Endothelial cell of umbilical vein (primary cell): ENCODE measurements around the gene UNC5B. TPM values are rescaled to one million over a fixed set of nuclear protein-coding genes. Genes with fewer than 3 reads are reported as not detected.

ENCODE experiments used
- BruUV-seq: library from RNA; stranded (reverse); fragments of 400-500 nt; replicated peaks from 2 replicates; lab custom pipeline; 2021; lab: Mats Ljungman, UMichigan
- CTCF ChIA-PET: fragments of 300-600, 350-600 bp; sonication (Branson Sonifier 250); formaldehyde crosslinking; loops from one replicate; lab custom pipeline; 2021; ENCODE audit warnings: antibody characterized with exemption, inconsistent platforms; lab: Charles Lee
- POLR2A ChIA-PET: fragments of 300-600, 350-600 bp; sonication (Branson Sonifier 250); formaldehyde crosslinking; loops from one replicate; lab custom pipeline; 2021; ENCODE audit warnings: antibody characterized with exemption, inconsistent platforms; lab: Charles Lee
- DNase-seq: peaks from one replicate; pipeline ENCODE4 v3.0.0-alpha.2; 2011; ENCODE audit warnings: low read depth, low spot score
- FAIRE-seq: peaks from 2 replicates; lab custom pipeline; 2011; peaks lifted over from hg19 to GRCh38; lab: Jason Lieb, UNC
- H2AFZ ChIP-seq: 2 replicates; pipeline ENCODE4 v1.6.0; 2012; ENCODE audit warnings: low read depth, low read length, control low read depth, inconsistent platforms
- H3K27ac ChIP-seq: 2 replicates; pipeline ENCODE4 v1.5.1; 2011; ENCODE audit warnings: low read depth, mild to moderate bottlenecking, control low read depth, low read length, moderate library complexity; ENCODE audit not compliant: insufficient read depth
- H3K27me3 ChIP-seq, 2 experiments: 2 replicates each; pipeline versions ENCODE4 v1.6.0 to v1.6.1; 2011; ENCODE audit warnings: low read length in 2 of 2, mixed read lengths in 1 of 2; ENCODE audit not compliant: control insufficient read depth in 2 of 2, insufficient read depth in 2 of 2
- H3K36me3 ChIP-seq, 2 experiments: 2 replicates in 1 of 2; 3 replicates in 1 of 2; pipeline ENCODE4 v1.5.1; 2011; ENCODE audit warnings: low read length in 2 of 2, mild to moderate bottlenecking in 1 of 2, moderate library complexity in 1 of 2; ENCODE audit not compliant: control insufficient read depth in 2 of 2, insufficient read depth in 2 of 2; ENCODE audit errors: extremely low read depth in 1 of 2
- H3K4me1 ChIP-seq: 3 replicates; pipeline ENCODE4 v1.5.1; 2011; ENCODE audit warnings: mild to moderate bottlenecking, low read length; ENCODE audit not compliant: control insufficient read depth, insufficient read depth; ENCODE audit errors: extremely low read depth
- H3K4me2 ChIP-seq: 2 replicates; pipeline ENCODE4 v1.6.1; 2011; ENCODE audit warnings: low read length, control low read depth, mixed read lengths; ENCODE audit not compliant: insufficient read depth
- H3K4me3 ChIP-seq, 3 experiments: fragments of 200-600 bp in 1 of 3; sonication (generic), shearing (Covaris generic) in 1 of 3; replicated peaks in 1 of 3; 2 replicates each; pipeline ENCODE4 v1.5.1; 2011 to 2016; ENCODE audit warnings: control low read depth in 3 of 3, low read length in 3 of 3, mild to moderate bottlenecking in 2 of 3, inconsistent platforms in 1 of 3, low read depth in 1 of 3, moderate library complexity in 1 of 3; ENCODE audit not compliant: insufficient read depth in 1 of 3
- H3K79me2 ChIP-seq: 2 replicates; pipeline ENCODE4 v1.6.0; 2012; ENCODE audit warnings: low read length, inconsistent platforms; ENCODE audit not compliant: control insufficient read depth, insufficient read depth
- H3K9ac ChIP-seq: replicated peaks from 2 replicates; pipeline ENCODE3; 2011; ENCODE audit warnings: low read length, control low read depth; ENCODE audit not compliant: insufficient read depth; ENCODE audit errors: extremely low read depth
- H3K9me1 ChIP-seq: replicated peaks from 3 replicates; pipeline ENCODE4 v1.6.0; 2011; ENCODE audit warnings: mild to moderate bottlenecking, low read length; ENCODE audit not compliant: control insufficient read depth, insufficient read depth; ENCODE audit errors: extremely low read depth
- H3K9me3 ChIP-seq: replicated peaks from 2 replicates; pipeline ENCODE4 v1.5.1; 2012; ENCODE audit warnings: low read length, inconsistent platforms; ENCODE audit not compliant: control insufficient read depth, insufficient read depth
- H4K20me1 ChIP-seq: replicated peaks from 2 replicates; pipeline ENCODE3; 2011; ENCODE audit warnings: mild to moderate bottlenecking, low read length; ENCODE audit not compliant: control insufficient read depth, insufficient read depth; ENCODE audit errors: extremely low read depth
- EZH2 ChIP-seq: IDR thresholded peaks from 2 replicates; pipeline ENCODE4 v1.6.1; 2012; ENCODE audit warnings: borderline replicate concordance, low read depth, mild to moderate bottlenecking, moderate library complexity, low read length, inconsistent platforms; ENCODE audit not compliant: severe bottlenecking
- FOS ChIP-seq: IDR thresholded peaks from 2 replicates; pipeline ENCODE4 v1.6.1; 2011; ENCODE audit warnings: mild to moderate bottlenecking, low read length, moderate library complexity, borderline replicate concordance; ENCODE audit not compliant: insufficient read depth
- GATA2 ChIP-seq: IDR thresholded peaks from 2 replicates; pipeline ENCODE4 v1.7.0; 2011; ENCODE audit warnings: low read depth, mild to moderate bottlenecking, moderate library complexity, mixed read lengths, low read length; ENCODE audit not compliant: insufficient read length, insufficient read depth
- JUN ChIP-seq: IDR thresholded peaks from 2 replicates; pipeline ENCODE4 v1.6.1; 2011; ENCODE audit warnings: borderline replicate concordance, low read depth; ENCODE audit not compliant: insufficient read length, insufficient read depth
- MYC ChIP-seq: IDR thresholded peaks from one replicate; pipeline ENCODE4 v1.6.1; 2011; ENCODE audit warnings: mild to moderate bottlenecking, low read depth, low read length
- POLR2A ChIP-seq: IDR thresholded peaks from 2 replicates; pipeline ENCODE4 v1.6.1; 2012; ENCODE audit warnings: low read depth, mild to moderate bottlenecking, control low read depth, low read length
- POLR2AphosphoS5 ChIP-seq: IDR thresholded peaks from 2 replicates; pipeline ENCODE4 v1.6.1; 2012; ENCODE audit warnings: low read depth, mild to moderate bottlenecking, control low read depth, low read length, moderate library complexity; ENCODE audit not compliant: insufficient read depth
- dilution Hi-C: fragments of 300-500 bp; cut with MboI; formaldehyde crosslinking; loops from one replicate; pipeline ENCODE4 v1.15.0; 2019; ENCODE audit warnings: low sequenced_read_pairs; ENCODE audit not compliant: extremely low pct_ligation_motif_present
- intact Hi-C: fragments of 100-400 bp; cut with micrococcal nuclease; formaldehyde crosslinking; loops from one replicate; pipeline ENCODE4 v1.10.0; 2022
- polyA plus RNA-seq, 4 experiments: library from polyadenylated mRNA; depleted of rRNA in 3 of 4; stranded (reverse) in 3 of 4; unstranded in 1 of 4; fragments of >200 nt; gene quantifications; 2 replicates each; pipeline versions ENCODE4 v1.2.1 to v1.2.3, GENCODE V29; 2011 to 2012; ENCODE audit warnings: missing spikeins in 1 of 4
- total RNA-seq: library from RNA; stranded (reverse); gene quantifications from 2 replicates; pipeline ENCODE4 v1.2.3, GENCODE V29; 2021
- TF ChIP-seq, protein P1 (sequence below): IDR thresholded peaks from 2 replicates; pipeline ENCODE4 v1.6.1; 2011; ENCODE audit not compliant: insufficient read depth, insufficient read length
- TF ChIP-seq, protein P2 (sequence below), 2 donors: IDR thresholded peaks; 1 replicate in 1 of 2; 2 replicates in 1 of 2; pipeline ENCODE4 v1.5.1; 2011; ENCODE audit warnings: low read length in 2 of 2, mild to moderate bottlenecking in 2 of 2, moderate library complexity in 2 of 2, control low read depth in 1 of 2, inconsistent platforms in 1 of 2, low read depth in 1 of 2; ENCODE audit not compliant: insufficient read depth in 1 of 2; ENCODE audit errors: extremely low read depth in 1 of 2

UNC5B gene
- total and polyA plus RNA-seq, 2 donors (not counting 3 experiments of a cell fraction or from before 2014, with no cell fraction given), result 0.39 to 2.5 TPM

GRCh38 chr10:71260622-71261325, 48.4 kb downstream of the UNC5B start:
- Histone ChIP-seq H3K4me3 (no peak overlapping the region), H4K20me1 (no peaks in the 10 kb centered on the region), H3K36me3 (no peaks in the 10 kb centered on the region), H3K9me1 (no peaks in the 10 kb centered on the region), H3K79me2 (no peaks in the 10 kb centered on the region), H3K27ac (no peak overlapping the region), H3K9me3 (no peaks in the 10 kb centered on the region), H3K4me2 (no peak overlapping the region), H2AFZ (no peak overlapping the region), H3K4me1 (peaks cover 9% of the 10 kb centered on the region), H3K9ac (no peak overlapping the region), H3K27me3 (peaks cover 0 to 3% of the 10 kb centered on the region in 2 experiments)
- TF ChIP-seq, protein P1, sequence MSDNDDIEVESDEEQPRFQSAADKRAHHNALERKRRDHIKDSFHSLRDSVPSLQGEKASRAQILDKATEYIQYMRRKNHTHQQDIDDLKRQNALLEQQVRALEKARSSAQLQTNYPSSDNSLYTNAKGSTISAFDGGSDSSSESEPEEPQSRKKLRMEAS, result no peak
- TF ChIP-seq GATA2 (no peak), POLR2A (no peak), EZH2 (no peak), FOS (no peak), MYC (no peak), JUN (no peak), POLR2AphosphoS5 (no peak)
- TF ChIP-seq, protein P2, sequence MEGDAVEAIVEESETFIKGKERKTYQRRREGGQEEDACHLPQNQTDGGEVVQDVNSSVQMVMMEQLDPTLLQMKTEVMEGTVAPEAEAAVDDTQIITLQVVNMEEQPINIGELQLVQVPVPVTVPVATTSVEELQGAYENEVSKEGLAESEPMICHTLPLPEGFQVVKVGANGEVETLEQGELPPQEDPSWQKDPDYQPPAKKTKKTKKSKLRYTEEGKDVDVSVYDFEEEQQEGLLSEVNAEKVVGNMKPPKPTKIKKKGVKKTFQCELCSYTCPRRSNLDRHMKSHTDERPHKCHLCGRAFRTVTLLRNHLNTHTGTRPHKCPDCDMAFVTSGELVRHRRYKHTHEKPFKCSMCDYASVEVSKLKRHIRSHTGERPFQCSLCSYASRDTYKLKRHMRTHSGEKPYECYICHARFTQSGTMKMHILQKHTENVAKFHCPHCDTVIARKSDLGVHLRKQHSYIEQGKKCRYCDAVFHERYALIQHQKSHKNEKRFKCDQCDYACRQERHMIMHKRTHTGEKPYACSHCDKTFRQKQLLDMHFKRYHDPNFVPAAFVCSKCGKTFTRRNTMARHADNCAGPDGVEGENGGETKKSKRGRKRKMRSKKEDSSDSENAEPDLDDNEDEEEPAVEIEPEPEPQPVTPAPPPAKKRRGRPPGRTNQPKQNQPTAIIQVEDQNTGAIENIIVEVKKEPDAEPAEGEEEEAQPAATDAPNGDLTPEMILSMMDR (IDR thresholded peaks at IDR 0.05; ENCODE audit: extremely low read depth in 1 of 2, insufficient read depth in 1 of 2, low read depth in 1 of 2, low read length in 2 of 2), result no peak
- no peak for FAIRE-seq
- BruUV-seq, result no TSS peak
- no peak for DNase-seq
- POLR2A ChIA-PET, result interaction anchor here (1.0 kb wide), 1 partner anchor 8 kb away, joined by 7 read pairs; no protein-coding TSS in a partner anchor
- CTCF ChIA-PET, result interaction anchor here (1.0 to 5.7 kb wide), 5 partner anchors 9 to 55 kb away, joined by 3 to 69 read pairs (median 3); no protein-coding TSS in a partner anchor
- dilution Hi-C loops (no loop called here), intact Hi-C loops (no loop called here)
